Measurements from ENCODE around the gene SYNGR2.
A peak's percentile ranks its signal among the peaks of the same experiment; 100 is the strongest.

Gene SYNGR2

DNA sequence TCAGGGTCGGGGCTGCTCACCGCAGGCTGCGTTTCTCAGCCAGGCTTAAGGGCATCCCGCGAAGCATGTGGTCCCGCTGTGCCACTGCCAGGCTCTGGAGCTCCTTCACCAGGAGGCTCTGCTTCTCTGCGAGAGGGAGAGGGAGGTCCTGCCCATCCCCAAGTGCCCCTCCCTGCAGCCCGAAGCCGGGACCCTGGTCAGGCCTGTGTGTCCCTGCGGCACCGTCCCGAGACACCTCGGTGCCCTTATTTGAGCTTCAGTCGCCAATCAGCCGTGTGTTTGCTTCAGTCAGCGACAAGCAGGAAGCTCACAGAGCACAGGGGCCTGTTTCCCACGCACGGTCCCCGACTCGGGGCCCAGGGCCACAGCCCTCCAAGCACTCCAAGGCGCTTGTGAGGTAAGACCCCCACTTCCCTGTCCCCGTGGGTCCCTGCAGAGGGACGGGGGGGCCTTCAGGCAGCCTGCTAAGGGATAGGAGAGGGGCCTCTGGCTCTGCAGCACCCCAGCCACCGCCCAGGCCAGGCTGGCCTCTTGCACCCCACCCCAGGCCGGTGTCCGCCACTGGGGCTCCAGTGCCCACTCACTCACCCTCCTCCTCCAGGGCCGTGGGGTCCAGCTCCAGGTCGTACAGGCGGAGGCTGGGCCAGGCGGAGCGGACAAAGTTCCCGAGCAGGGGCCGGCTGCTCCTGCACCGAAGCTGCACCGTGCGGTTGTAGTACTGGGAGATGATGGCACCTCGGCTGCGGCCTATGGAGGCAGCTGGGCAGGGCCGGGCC, 43.1 kb upstream of the SYNGR2 start:
- DNase-seq (ENCODE audit: extremely low spot score) = no peak
- ChIA-PET POLR2A (interaction anchor here (0.9 to 3.3 kb wide), 2 partner anchors 61 kb away, joined by 3 to 18 read pairs; partner anchors contain the start of genes AFMID and TK1), CTCF (interaction anchor here (0.6 kb wide), 2 partner anchors 12 to 37 kb away, joined by 3 to 4 read pairs; no protein-coding TSS in a partner anchor)
- TF ChIP-seq SUZ12 (IDR thresholded peaks at IDR 0.05) (no peak), ZNF384 (IDR thresholded peaks at IDR 0.05) (no peak)

DNA sequence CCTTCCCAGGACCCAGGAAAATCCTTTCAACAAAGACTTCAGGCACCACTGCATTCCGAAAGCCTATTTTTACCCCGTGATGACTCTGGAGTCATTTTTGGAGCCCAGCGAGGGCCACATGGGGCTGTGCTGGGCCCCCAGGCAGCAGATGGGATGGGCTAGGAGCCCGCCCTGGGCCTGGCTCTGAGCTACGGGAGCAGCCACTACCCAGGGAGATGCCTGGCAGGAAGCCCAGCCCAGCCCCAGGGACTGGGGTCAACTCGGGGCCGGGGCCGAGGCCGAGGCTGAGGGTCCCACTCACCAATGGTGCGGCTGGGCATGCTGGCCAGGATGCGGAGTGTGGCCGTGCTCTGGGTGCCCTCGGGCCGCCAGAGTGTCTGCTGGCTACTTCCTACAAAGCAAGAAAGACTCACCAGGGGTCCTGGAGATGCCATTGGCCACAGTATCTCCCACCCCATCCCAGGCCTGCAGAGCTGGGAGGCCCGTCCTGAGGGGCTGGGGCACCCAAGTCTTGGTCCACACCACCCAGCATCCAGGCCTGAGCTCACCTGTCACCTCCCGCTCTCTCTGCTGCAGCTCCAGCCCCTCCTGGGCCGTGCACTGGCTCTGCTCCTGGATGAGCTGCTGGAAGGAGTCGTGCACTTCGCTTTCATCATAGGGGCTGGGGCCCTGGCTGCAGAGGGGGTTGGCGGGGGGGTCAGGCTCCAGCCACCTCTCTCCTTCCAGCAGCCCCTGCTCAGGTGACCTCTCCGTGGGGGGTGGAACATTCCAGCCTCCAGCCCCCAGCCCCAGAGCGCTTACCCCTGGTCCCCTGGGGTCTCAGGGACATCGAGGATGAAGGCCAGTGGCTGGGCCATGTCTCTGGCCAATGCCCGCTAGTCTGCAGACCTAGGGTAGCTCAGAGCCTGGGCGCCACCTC, 42.1 kb upstream of the SYNGR2 start:
- POLR2A ChIA-PET = interaction anchor here (3.3 kb wide), 1 partner anchor 60 kb away, joined by 18 read pairs; the partner anchor contains the start of genes AFMID and TK1
- CTCF ChIA-PET = no interaction called here
- no peak for DNase-seq (ENCODE audit: extremely low spot score)
- no peak for TF ChIP-seq LEF1 (IDR thresholded peaks at IDR 0.05; ENCODE audit: borderline replicate concordance)
- no peak for TF ChIP-seq TARDBP (IDR thresholded peaks at IDR 0.05)
- no peak for TF ChIP-seq NFRKB (IDR thresholded peaks at IDR 0.05)
- no peak for TF ChIP-seq HDGF (IDR thresholded peaks at IDR 0.05; ENCODE audit: borderline replicate concordance)
- TF ChIP-seq ZNF384 (IDR thresholded peaks at IDR 0.05) = no peak
- no peak for TF ChIP-seq ELF4 (IDR thresholded peaks at IDR 0.05)
- TF ChIP-seq FOXM1 (IDR thresholded peaks at IDR 0.05; ENCODE audit: borderline replicate concordance) = no peak
- no peak for TF ChIP-seq FOXK2 (IDR thresholded peaks at IDR 0.05)
- no peak for TF ChIP-seq CTBP1 (IDR thresholded peaks at IDR 0.05; ENCODE audit: borderline replicate concordance)
- no peak for TF ChIP-seq BHLHE40 (IDR thresholded peaks at IDR 0.05; ENCODE audit: borderline replicate concordance)
- no peak for TF ChIP-seq L3MBTL2 (conservative IDR thresholded peaks at IDR 0.05)
- no peak for TF ChIP-seq SUZ12 (IDR thresholded peaks at IDR 0.05)
- TF ChIP-seq, protein P1, sequence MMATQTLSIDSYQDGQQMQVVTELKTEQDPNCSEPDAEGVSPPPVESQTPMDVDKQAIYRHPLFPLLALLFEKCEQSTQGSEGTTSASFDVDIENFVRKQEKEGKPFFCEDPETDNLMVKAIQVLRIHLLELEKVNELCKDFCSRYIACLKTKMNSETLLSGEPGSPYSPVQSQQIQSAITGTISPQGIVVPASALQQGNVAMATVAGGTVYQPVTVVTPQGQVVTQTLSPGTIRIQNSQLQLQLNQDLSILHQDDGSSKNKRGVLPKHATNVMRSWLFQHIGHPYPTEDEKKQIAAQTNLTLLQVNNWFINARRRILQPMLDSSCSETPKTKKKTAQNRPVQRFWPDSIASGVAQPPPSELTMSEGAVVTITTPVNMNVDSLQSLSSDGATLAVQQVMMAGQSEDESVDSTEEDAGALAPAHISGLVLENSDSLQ (IDR thresholded peaks at IDR 0.05) = no peak

DNA sequence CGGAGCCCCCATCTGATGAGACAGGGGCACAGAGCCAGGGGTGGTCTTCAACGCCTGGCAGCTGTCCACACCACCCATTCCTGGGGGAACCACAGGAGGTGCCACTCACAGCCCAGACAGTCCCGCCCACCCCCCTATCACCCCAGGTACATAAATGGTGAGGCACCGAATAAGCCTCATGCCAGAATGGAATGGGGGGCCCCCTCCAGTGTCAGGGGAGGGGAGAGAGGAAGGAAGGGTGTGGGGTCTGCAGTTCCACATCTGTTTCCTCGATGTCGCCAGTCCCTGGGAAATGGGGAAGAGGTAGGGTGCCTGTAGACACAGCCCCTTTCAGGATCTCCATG, 41.5 kb upstream of the SYNGR2 start:
- CTCF ChIA-PET = no interaction called here
- no peak for DNase-seq (ENCODE audit: extremely low spot score)
- POLR2A ChIA-PET = interaction anchor here (3.3 kb wide), 1 partner anchor 60 kb away, joined by 18 read pairs; the partner anchor contains the start of genes AFMID and TK1
- TF ChIP-seq, protein P1 (IDR thresholded peaks at IDR 0.05) = no peak
- TF ChIP-seq FOXM1 (IDR thresholded peaks at IDR 0.05; ENCODE audit: borderline replicate concordance) (no peak), TARDBP (IDR thresholded peaks at IDR 0.05) (no peak), CTBP1 (IDR thresholded peaks at IDR 0.05; ENCODE audit: borderline replicate concordance) (no peak), ELF4 (IDR thresholded peaks at IDR 0.05) (no peak), BHLHE40 (IDR thresholded peaks at IDR 0.05; ENCODE audit: borderline replicate concordance) (no peak), SUZ12 (IDR thresholded peaks at IDR 0.05) (no peak), NFRKB (IDR thresholded peaks at IDR 0.05) (no peak), LEF1 (IDR thresholded peaks at IDR 0.05; ENCODE audit: borderline replicate concordance) (no peak)

DNA sequence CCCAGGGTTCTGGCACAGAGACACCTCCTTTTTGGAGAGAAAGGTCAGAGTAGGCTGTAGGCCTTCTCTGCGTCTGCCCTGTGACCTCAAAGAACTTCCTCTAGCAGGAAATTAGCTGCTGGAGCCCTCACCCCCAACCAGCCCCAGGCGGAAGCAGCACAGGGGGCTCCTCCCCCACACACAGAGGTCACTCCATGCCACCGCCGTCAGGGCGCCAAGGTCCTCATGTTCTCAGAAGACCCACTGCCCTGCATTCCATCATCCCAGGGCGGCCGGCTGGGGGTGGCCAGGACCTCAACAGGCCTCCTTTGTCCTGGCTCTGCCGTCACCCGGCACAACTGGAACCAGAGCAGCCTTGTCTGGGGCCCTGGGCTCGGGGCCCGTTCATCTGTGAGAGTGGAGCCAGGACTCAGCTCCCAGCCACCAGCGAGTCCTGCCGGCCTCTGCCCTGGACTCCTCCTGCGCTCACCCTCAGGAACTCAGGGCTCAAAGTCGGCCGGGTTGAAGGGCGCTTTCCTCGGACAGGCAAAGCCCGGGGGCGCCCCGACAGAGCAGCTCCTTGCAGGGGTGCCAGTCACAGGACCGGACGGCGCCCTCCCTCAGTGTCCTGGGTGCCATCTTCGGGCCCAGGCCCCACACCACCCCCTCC, 41.0 kb upstream of the SYNGR2 start:
- TF ChIP-seq LEF1 (IDR thresholded peaks at IDR 0.05; ENCODE audit: borderline replicate concordance) = no peak
- TF ChIP-seq FOXM1 (IDR thresholded peaks at IDR 0.05; ENCODE audit: borderline replicate concordance) = no peak
- no peak for TF ChIP-seq ELF4 (IDR thresholded peaks at IDR 0.05)
- no peak for TF ChIP-seq SUZ12 (IDR thresholded peaks at IDR 0.05)
- TF ChIP-seq CTBP1 (IDR thresholded peaks at IDR 0.05; ENCODE audit: borderline replicate concordance) = no peak
- no peak for TF ChIP-seq ZNF384 (IDR thresholded peaks at IDR 0.05)
- no peak for TF ChIP-seq SP1 (IDR thresholded peaks at IDR 0.05)
- ChIA-PET POLR2A (interaction anchor here (1.7 to 3.3 kb wide), 2 partner anchors 15 to 59 kb away, joined by 5 to 18 read pairs; partner anchors contain the start of genes AFMID and TK1), CTCF (interaction anchor here (0.6 to 1.8 kb wide), 4 partner anchors 9 to 123 kb away, joined by 3 to 5 read pairs (median 4); partner anchors contain the start of genes AFMID and TK1)
- no peak for DNase-seq (ENCODE audit: extremely low spot score)

DNA sequence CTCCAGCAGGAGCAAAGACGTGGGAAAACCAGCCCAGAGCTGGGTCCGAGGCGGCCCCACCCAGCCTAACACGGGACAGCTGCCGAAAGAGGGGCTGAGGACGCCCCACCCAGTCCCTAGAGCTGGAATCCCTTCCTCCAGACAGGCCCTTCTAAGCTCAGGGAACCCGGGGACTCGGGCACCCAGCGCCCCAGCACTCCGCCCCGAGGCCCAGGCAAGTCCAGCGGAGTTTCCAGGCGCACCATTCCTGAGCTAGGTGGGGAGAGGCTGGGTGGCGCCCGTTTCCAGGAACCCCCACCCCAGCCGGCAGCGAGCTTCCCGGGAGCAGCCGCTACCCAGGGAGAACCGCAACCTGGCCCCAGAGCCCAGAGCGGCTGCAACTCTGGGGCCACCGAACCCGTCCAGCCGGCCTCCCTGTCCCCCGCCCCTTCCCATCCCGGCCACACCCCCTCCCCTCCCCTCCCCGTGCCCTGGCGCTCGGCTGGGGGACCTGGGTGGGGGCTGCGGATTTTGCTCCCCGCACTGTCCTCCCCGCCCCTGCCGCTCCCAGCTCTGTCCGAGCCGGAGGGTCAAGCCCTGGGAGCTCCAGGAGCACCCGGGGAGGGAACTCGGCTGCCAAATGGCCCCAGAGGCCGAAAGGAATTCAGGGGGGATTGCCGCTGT, 40.4 kb upstream of the SYNGR2 start:
- CTCF ChIA-PET = interaction anchor here (0.6 to 1.9 kb wide), 6 partner anchors 9 to 123 kb away, joined by 3 to 6 read pairs (median 4); partner anchors contain the start of genes AFMID and TK1
- peak; percentile 31 for DNase-seq (ENCODE audit: extremely low spot score)
- TF ChIP-seq SP1 (IDR thresholded peaks at IDR 0.05) (no peak), NFRKB (IDR thresholded peaks at IDR 0.05) (no peak), HDGF (IDR thresholded peaks at IDR 0.05; ENCODE audit: borderline replicate concordance) (no peak), CTBP1 (IDR thresholded peaks at IDR 0.05; ENCODE audit: borderline replicate concordance) (no peak), SUZ12 (IDR thresholded peaks at IDR 0.05) (no peak), ELF4 (IDR thresholded peaks at IDR 0.05) (no peak), ZNF384 (IDR thresholded peaks at IDR 0.05) (no peak), LEF1 (IDR thresholded peaks at IDR 0.05; ENCODE audit: borderline replicate concordance) (no peak), FOXK2 (IDR thresholded peaks at IDR 0.05) (no peak), BHLHE40 (IDR thresholded peaks at IDR 0.05; ENCODE audit: borderline replicate concordance) (no peak)
- POLR2A ChIA-PET = interaction anchor here (0.6 to 3.3 kb wide), 4 partner anchors 9 to 58 kb away, joined by 3 to 18 read pairs (median 4); partner anchors contain the start of genes AFMID and TK1

All from HEK293T (cell line).